UCSD-AML1 (cell line): ENCODE data around the gene MAN1A1.
A peak's percentile ranks its signal among the peaks of the same experiment; 100 is the strongest.

Experiments used
- DNase-seq: peaks from one replicate; lab custom pipeline; 2025; ENCODE audit not compliant: unreplicated experiment; lab: John Stamatoyannopoulos, UW

The MAN1A1 gene

DNA sequence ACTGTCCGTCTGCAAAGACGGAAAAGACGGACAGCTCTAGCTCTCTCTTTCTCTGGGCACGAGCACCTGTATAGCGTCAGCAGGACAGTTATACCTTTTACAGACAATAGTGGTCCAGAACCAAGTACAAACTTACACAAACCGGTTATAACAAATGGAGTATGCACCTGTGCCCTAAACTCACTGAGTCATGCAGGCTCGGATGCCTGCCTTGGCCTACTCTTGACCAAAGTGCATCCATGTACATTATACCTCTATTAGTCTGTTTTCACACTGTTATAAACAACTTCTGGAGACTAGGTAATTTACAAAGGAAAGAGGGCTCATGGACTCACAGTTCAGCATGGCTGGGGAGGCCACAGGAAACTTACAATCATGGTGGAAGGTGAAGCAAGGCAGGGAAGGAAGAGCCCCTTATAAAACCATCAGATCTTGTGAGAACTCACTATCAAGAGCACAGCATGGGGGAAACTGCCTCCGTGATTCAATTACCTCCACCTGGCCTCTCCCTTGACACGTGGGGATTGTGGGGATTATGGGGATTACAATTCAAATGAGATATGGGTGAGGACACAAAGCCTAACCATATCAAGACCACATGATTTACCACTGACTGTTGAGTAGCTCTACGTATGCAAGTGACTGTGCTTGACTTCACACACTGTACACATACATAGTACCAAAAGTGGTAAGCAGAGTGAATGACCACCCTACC, 23.1 kb downstream of the MAN1A1 start:
- no peak for DNase-seq

DNA sequence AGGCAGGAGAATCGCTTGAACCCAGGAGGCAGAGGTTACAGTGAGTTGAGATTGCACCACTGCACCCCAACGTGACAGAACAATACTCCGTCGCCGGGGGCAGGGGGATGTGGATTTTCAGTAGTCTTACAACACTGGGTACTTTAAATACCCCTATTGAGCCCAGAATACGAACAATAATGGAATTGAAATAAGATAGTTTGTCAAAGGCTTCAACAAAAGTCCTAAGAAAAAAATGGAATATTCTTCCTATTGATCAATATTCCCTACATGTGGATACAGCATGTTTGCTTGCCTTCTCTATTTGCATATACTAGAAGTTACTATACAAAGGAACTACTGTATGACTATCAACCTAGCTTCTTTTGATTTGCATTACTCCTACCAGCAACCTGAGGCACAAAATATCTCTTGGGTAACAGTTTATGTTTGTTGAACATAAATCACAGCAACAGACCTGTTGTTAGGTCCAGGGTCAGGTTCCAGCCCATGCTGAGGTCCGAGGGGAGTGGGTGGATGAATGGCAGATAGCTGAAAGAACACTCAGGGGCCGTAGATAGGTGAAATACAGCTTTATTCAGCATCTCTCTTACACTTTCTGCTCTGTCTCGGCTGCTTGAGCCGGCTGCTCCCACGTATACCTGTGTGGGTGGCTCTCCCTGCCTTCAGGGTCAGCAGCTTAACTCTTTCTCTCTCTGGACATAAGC, 23.8 kb downstream of the MAN1A1 start:
- no peak for DNase-seq

DNA sequence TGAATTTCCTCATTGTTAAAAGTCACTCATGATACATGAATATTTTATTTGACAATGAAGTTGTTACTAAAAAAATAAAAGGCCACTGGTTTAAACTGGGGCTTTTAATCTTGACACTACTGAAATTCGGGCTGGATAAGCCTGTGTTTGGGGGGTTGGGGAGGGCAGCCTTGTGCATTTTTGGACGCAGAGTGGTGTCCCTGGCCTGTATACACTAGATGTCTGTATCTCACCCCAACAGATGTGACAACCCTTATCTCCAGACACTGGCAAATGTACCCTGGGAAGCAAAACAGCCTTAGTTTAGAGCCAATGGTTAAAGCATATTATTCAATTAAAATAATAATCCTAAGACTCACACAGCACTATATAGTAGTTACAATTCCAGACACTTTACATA, 24.8 kb downstream of the MAN1A1 start:
- DNase-seq, result no peak

DNA sequence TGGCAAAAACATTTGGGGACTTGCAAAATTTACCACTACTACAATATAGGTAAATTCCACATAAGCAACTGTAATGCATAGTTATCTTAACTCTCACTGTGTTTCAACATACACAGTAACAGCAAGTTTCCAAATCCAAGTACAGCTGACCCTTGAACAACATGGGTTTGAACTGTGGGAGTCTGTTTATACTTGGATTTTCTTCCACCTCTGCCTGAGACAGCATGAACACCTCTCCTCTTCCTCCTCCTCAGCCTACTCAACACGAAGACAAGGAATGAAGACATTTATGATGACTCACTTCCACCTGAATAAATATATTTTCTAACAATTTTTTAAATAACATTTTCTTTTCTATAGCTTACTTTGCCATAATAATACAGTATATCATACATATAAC, 25.6 kb downstream of the MAN1A1 start:
- DNase-seq, result no peak

DNA sequence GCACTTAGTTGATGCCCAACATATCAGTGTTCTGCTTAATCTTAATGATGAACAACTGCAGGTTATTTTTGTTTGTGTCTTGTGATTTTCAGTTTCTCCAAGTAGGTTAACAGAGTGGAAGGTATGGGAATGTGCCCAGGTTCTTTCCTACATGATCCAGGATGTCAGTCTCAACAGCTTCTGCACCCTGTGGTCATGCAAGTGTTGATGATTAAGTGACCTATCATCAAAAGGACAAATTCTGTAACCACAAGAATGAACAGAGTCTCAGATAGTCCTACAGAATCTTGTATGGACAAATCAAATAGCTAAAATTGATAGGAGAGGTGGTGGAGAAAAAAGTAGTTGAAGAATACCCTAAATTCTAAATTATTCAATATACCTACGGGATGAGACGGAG, 26.1 kb downstream of the MAN1A1 start:
- DNase-seq, result no peak

DNA sequence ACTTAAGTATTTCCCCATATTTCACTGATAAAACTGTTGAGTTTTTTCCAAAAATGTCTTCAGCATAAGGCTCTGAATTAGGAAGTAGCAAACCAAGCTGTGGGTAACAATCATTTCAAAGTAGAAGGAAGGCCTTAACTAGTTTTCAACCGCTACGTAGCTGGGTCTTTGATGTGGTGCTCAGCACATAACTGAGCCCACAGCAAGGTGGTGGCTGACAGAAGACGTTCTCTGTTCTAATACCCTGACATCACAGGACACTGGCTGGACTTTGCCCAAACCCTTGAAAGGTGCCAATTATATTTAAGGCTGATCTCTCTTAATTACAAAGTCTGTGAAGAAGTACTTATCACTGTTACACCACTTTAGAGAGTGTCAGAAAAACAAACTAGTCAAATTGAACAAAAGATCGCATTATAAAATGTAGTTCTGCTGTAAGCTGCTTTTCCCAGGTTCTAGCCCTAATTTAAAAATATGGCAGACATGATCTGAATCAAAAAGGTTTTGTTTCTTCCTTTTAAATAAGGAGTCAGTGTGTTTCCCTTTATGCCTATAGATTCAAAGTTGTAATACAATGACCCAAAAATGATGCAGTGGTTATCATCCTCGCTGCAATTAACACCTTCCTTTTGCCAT, 26.7 kb downstream of the MAN1A1 start:
- DNase-seq, result no peak

DNA sequence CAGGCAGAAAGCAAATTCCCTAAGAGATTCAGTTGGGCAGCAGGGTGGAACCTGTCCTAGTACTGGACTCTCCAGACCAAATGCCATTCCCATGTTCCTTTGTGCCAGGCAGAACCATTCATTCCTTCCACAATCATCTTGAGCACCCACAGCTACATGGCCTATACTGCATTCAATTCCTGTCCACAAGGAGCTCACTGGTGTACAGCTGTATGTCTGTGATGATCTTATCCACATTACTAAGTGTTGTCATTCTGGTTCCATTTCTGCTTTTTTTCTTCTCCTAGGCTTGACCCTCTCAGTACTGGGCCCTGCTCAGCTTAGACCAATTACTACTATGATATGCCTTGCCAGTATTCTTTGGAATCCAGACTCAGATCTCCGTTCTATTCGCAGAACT, 27.5 kb downstream of the MAN1A1 start:
- no peak for DNase-seq

DNA sequence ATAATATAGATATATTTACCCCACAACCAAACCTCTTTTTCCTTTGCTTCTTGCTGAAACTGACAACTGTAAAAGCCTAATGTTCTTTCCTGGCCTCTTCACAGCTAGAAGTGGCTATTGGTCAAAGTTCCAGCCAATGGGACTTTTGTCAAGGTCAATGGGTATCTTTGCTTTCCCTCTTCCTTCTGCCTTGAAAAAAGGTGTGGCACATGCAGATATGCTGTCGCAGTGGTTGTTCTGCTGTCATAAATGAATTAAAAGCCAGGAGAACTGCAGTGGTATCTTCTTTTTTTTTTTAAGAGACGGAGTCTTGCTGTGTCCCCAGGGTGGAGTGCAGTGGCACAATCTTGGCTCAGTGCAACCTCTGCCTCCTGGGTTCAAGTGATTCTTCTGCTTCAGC, 29.9 kb downstream of the MAN1A1 start:
- no peak for DNase-seq

DNA sequence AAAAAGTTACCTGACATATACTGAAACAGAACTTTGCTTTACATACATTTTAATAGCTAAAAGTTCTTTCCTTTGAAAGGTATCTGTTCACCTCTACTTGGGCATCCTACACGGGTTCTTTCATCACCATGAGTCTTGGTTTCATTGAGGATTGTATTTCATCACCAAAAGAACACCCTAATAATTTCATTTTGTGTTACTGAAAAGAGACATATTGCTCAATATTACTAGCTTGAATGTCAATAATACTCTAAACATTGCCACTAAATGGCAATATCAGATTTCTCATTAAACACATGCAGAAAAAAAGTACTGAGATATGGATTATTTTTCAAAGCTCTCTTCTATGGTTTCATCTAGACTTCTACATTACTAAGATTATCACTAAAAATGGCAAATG, 30.8 kb downstream of the MAN1A1 start:
- DNase-seq, result no peak

DNA sequence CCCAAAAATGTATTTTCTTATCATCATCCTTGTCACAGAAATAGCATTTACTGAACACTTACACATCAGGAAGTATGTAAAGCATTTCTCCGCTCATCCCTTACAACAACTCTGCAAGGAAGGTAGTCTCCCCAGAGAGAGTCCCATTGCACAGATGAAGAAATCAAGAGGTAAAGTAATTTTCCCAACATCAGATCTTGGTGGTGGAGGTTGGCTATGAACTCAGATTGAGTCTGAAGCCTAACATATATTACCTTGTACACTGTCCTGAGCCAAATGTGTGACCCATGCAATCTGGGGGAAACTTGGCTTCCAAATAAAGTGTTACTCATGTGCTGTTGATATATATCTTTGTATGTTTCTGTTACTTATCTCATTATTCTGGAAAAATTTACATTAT, 31.4 kb downstream of the MAN1A1 start:
- DNase-seq, result no peak

DNA sequence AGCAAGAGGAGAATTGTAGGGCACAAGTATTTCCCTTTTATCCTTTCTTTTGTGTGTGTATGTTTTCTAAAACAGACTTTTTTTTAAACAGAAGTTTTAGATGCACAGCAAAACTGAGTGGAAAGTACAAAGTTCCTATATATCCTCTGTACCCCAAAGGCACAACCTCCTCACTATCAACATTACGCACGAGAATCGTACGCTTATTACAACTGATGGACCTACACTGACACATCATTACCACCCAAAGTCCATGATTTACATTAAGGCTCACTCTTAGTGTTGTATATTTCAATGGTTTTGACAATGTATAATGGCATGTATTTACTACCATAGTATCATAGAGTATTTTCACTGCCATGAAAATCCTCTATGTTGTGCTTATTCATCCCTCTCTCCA, 32.6 kb downstream of the MAN1A1 start:
- DNase-seq, result no peak

DNA sequence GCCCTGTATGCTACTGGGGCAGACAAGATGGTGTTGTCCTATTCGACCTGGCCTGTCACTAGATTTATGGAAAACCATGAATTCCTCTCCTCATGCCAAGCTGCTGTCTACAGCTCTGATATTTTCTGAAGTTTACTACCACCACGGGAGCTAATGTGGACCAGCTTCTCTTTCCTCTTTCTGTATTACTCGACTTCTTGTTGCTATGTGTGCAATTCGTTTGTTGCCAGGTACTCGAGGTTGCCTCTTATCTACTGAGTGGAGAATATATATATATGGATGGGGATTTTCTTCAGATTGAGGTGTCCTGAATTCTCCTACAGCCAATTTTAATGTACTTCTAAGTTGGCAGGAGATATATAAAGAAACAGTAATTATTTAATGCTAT, 34.7 kb downstream of the MAN1A1 start:
- no peak for DNase-seq

DNA sequence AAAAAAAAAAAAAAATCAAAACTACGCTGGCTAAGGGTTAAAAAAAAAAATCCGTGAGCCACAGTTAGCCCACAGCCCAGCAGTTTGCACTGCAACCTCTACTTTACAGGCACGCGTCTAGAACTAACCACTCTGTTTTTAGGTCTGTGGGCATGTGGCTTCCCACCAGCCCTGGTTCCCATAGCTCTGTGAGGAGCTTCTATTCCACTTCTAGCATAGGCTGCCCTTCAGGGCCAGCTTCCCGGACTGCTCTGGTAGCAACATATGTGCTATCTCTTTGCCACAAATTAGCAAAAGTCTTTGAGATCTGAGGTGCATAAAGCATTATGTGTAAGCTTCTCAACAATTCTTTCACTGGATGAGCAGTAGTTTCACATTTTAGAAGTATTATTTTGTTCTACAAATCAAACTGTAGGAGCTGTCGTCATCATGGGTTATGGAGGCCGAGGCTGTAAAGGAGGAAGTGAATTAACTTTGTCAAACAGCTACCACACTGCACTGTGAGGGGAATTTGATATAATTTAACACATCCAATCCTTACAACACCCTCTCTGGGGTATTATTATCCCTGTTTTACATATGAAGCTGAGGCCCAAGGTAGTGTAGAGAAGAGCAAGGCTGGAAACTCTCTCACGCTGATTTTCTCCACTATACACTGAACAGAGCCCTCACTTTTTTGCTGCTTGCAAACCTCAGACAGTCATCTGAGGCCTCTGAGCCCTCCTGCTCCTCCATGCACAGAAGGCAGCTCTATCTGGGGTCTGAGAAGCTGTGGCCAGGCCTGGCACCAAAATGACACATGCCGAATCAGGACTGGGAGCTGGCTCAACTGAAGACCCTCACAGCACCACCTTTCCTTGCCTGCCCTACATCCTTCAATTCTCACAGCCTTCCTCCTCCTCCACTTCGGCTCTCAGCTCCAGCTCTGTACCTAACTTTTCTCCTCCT, 35.4 kb downstream of the MAN1A1 start:
- DNase-seq, result no peak

DNA sequence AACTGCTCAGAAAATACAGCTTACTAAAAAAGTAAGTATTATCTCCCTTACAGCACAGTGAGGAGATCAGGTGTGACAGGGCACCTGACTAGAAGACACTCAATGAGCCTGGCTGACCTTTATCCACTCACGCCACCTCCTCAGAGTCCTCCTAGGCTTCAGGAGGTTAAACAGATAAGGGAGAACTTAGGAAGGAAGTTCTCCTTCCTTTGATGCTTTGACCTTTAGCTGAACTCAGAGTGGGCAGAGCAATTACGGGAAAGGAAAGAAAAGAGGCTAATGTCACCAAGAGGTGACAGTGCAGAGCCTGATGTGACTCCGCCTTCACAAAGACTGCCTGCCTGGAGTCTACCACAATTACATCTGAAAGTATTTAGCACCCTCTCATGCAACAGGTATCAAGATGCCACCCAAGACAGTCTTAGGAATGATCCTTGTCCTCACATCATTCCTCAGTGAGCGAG, 36.7 kb downstream of the MAN1A1 start:
- peak; percentile 11 for DNase-seq

DNA sequence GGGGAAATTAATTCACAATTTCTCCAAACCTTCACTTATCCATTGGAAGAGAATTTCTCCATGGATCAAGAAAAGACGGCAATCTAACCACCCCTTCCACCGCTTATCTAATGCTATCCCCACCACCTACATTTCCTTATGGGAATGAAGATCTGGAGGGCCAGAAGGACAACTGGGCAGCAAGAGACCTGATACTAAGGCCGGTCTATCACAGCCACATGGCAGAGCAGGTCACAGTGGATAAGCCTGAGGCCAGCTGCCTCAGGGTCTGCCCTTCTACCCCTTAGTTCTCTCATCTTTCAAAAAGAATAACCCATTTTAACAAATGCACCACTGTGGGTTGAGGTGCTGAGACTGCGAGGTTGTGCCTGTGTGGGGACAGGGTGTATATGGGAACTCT, 37.1 kb downstream of the MAN1A1 start:
- DNase-seq, result no peak

DNA sequence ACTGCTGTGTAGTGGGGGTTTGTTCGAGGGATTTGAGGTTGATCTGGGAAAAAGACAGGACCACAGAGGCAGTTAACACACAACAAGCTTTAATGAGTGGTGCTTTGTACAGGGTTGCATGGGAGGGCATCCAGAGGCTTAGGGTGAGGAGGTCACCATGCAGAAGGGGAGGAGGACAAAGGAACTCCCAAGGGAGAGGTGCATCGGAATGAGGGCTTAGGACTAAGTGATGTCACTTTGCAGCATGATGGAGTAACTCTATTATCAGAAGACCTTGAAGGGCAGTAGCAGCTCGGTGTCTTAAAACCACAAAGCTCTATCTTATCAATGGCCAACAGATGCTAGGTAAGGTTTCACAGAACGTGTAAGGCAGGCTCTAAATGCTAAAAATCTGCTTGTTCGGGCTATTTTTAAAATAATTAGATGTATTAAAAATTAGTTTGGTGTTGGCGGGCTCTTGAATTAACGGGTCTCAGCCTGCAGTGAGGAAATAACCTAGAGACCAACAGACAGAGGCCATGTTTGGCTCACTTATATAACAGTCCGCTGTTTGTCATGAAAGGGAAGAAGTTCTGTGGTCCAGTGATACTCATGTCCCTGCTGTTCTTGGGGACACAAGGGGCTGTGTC, 37.9 kb downstream of the MAN1A1 start:
- no peak for DNase-seq

DNA sequence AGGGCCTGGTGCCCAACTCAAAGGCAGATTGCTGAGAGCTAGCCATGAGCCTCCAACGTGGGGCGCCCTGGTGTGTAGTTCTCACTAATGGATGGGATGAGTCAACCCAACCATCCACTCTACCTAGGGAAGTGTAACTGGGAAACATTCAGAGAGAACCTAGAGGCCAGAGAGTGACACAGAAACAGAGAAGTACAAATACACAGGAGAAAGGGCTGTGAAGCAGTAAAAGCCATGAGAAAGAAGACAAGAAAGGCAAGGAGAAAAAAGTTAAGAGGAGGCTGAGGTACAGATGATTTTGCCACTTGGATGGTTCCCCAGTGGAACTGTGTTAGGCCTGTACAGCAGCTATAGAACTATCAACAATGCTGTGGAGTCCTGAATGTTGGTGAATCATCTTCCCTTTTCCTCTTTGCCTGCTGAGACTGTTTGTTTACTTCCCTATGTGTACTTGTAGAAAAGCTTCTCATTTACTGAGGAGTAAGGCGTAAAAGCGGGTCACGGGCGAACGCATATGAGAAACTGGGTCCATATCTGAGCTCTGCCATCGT, 39.0 kb downstream of the MAN1A1 start:
- DNase-seq, result no peak

DNA sequence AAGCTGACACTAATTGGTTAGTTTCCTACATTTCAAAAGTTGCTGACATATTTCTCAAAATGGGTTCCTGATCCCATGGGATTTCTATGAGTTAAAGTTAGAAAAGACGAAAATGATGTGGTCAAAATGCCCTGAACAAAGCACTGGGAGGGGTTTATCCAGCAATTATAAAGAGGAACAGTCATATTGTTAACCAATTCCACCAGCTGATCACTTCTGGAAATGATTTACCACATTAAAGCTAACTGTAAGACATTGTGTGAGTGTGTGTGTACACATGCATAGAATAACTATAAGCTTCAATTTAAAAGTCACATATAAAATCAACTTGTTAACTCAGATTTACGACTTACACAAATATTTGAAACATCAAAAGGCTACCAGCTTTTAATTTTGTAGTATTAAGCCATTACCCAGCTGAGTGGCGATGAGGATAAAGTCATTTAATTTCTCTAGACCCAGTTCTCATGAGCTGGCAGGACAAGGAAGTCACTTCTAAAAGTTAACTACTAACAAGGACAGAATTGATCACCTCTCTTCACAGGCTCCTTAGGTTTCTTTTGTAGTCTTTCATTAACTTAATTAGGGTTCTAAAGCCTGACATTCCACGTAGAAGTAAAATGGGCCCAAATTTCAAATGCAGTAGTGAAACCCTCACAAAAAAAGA, 40.4 kb downstream of the MAN1A1 start:
- DNase-seq, result no peak

DNA sequence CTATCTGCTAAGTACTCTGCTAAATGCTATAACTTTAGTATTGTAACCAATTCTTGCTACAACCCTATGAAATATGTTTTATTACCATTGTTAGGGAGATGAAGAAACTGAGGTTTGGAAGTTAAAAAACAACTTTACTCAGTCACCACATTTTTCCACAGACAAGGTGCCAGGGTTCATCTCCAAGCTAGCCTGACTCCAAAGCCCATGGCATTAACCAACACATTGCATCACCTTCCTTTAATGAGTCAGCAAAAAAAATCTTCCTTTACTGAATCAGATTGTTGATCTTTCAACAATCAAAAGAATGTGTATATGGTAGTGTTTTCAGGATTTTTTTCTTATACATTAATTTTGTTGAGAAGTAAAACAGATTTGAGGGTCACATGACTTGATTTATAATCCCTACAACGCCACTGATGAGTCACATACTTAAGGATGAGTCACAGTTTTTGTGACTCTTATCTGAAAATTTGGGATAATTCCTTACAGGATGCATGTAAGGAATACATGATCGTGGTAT, 41.5 kb downstream of the MAN1A1 start:
- no peak for DNase-seq

DNA sequence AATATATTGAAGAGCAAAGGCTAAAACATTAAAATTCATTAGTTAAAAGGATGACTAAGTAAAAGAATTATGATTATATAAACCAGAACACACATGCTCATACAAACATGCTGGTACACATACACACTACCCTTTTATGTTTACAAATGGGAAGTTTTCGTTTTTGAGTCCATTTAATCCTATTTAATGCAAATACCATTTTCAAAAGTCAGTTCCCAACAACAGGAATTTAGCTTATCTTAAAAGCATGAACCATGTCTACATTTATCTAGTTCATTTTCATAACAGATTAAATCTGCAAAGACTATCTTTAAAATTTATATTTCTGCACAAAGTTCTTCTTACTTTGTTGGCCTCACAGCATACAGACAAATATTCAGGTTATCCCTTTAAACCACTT, 42.5 kb downstream of the MAN1A1 start:
- no peak for DNase-seq
